ENCODE results near the gene BBX. TPM values are rescaled to one million over a fixed set of nuclear protein-coding genes. Genes with fewer than 3 reads are reported as not detected.

BBX gene
- total RNA-seq, 1 donor from 2014 or later = 51.6 TPM

- Mint-ChIP-seq H3K4me3 (no peak overlapping the region), H3K27ac (ENCODE audit: unreplicated experiment) (no peak overlapping the region), H3K36me3 (ENCODE audit: low read depth) (no peaks in the 10 kb centered on the region), H3K9me3 (no peaks in the 10 kb centered on the region), H3K4me1 (peaks cover 28% of the 10 kb centered on the region), H3K27me3 (ENCODE audit: low read depth) (no peaks in the 10 kb centered on the region)
- DNase-seq (ENCODE audit: low read depth, low spot score) = no peak
- no peak for TF ChIP-seq CTCF (conservative IDR thresholded peaks at IDR 0.05)
These were observed 182.3 kb downstream of the BBX start for GRCh38 chr3:107705046-107705445.

- TF ChIP-seq CTCF (conservative IDR thresholded peaks at IDR 0.05) = no peak
- no peak for DNase-seq (ENCODE audit: low read depth, low spot score)
- peaks cover 12% of the 10 kb centered on the region for H3K36me3 Mint-ChIP-seq (ENCODE audit: low read depth)
- no peaks in the 10 kb centered on the region for H3K9me3 Mint-ChIP-seq
- no peaks in the 10 kb centered on the region for H3K27me3 Mint-ChIP-seq (ENCODE audit: low read depth)
- no peak overlapping the region for H3K27ac Mint-ChIP-seq (ENCODE audit: unreplicated experiment)
- H3K4me3 Mint-ChIP-seq = no peak overlapping the region
- H3K4me1 Mint-ChIP-seq = peaks cover 3% of the 10 kb centered on the region
These were observed 188.1 kb downstream of the BBX start for GRCh38 chr3:107710851-107711250.

GRCh38 chr3:107716734-107717133, 194.0 kb downstream of the BBX start:
- Mint-ChIP-seq H3K9me3 (no peaks in the 10 kb centered on the region), H3K4me1 (no peaks in the 10 kb centered on the region), H3K27ac (ENCODE audit: unreplicated experiment) (no peak overlapping the region), H3K36me3 (ENCODE audit: low read depth) (peaks cover 13% of the 10 kb centered on the region), H3K27me3 (ENCODE audit: low read depth) (no peaks in the 10 kb centered on the region), H3K4me3 (no peak overlapping the region)
- DNase-seq (ENCODE audit: low read depth, low spot score) = no peak
- no peak for TF ChIP-seq CTCF (conservative IDR thresholded peaks at IDR 0.05)

- Mint-ChIP-seq H3K4me1 (no peaks in the 10 kb centered on the region), H3K27me3 (ENCODE audit: low read depth) (no peaks in the 10 kb centered on the region), H3K27ac (ENCODE audit: unreplicated experiment) (no peak overlapping the region), H3K9me3 (no peaks in the 10 kb centered on the region), H3K36me3 (ENCODE audit: low read depth) (peaks cover 10% of the 10 kb centered on the region), H3K4me3 (no peak overlapping the region)
- TF ChIP-seq CTCF (conservative IDR thresholded peaks at IDR 0.05) = no peak
- DNase-seq (ENCODE audit: low read depth, low spot score) = no peak
These were observed 195.8 kb downstream of the BBX start for GRCh38 chr3:107718547-107718946.

GRCh38 chr3:107727102-107727501, 204.3 kb downstream of the BBX start:
- H3K27me3 Mint-ChIP-seq (ENCODE audit: low read depth) = no peaks in the 10 kb centered on the region
- H3K36me3 Mint-ChIP-seq (ENCODE audit: low read depth) = peaks cover 14% of the 10 kb centered on the region
- no peak overlapping the region for H3K4me3 Mint-ChIP-seq
- no peak for TF ChIP-seq CTCF (conservative IDR thresholded peaks at IDR 0.05)
- H3K9me3 Mint-ChIP-seq = no peaks in the 10 kb centered on the region
- H3K4me1 Mint-ChIP-seq = peaks cover 4% of the 10 kb centered on the region
- no peak overlapping the region for H3K27ac Mint-ChIP-seq (ENCODE audit: unreplicated experiment)
- no peak for DNase-seq (ENCODE audit: low read depth, low spot score)

GRCh38 chr3:107729686-107730085, 206.9 kb downstream of the BBX start:
- H3K4me3 Mint-ChIP-seq = no peak overlapping the region
- TF ChIP-seq CTCF (conservative IDR thresholded peaks at IDR 0.05) = no peak
- H3K27me3 Mint-ChIP-seq (ENCODE audit: low read depth) = no peaks in the 10 kb centered on the region
- H3K4me1 Mint-ChIP-seq = peaks cover 4% of the 10 kb centered on the region
- no peaks in the 10 kb centered on the region for H3K9me3 Mint-ChIP-seq
- no peak for DNase-seq (ENCODE audit: low read depth, low spot score)
- H3K27ac Mint-ChIP-seq (ENCODE audit: unreplicated experiment) = no peak overlapping the region
- H3K36me3 Mint-ChIP-seq (ENCODE audit: low read depth) = peaks cover 7% of the 10 kb centered on the region
